ENCODE results near the gene CGB5.
"Not testable (repeated sequence)": the region's sequence is repeated elsewhere in the genome, so short reads cannot be mapped to it uniquely, and the experiment has no call there.

CGB5 gene

DNA sequence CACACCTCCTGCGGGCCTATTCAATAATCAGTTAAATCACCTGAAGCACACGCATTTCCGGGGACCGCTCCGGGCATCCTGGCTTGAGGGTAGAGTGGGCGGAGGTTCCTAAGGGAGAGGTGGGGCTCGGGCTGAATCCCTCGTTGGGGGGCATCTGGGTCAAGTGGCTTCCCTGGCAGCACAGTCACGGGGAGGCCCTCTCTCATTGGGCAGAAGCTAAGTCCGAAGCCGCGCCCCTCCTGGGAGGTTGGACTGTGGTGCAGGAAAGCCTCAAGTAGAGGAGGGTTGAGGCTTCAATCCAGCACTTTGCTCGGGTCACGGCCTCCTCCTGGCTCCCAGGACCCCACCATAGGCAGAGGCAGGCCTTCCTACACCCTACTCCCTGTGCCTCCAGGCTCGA is at the start of gene CGB5:
TSS of gene CGB5 (plus strand) at position 301 of the 400 bp plus-strand sequence. CDS start 362 bp downstream, outside the sequence.
- DNase-seq (ENCODE audit: low read depth), result not testable (repeated sequence)

DNA sequence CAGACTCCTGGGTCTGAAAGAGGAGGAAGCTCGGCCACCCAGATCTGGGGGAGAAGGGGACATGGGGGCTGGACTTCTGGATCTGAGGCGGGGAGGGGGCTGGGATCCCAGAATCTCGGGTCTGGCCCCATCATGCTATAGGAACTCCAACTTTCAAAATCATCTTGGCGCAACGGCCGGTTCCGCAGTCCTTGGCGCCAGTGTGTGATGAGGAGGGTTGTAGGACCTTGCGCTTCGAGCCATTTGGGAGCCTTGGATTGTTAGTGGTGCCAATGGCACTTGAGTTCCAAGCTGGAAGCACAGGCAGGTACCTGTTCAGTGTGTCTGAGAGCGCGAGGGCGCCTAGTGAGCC is 49.6 kb upstream of the CGB5 start:
- DNase-seq (ENCODE audit: low read depth), result no peak

DNA sequence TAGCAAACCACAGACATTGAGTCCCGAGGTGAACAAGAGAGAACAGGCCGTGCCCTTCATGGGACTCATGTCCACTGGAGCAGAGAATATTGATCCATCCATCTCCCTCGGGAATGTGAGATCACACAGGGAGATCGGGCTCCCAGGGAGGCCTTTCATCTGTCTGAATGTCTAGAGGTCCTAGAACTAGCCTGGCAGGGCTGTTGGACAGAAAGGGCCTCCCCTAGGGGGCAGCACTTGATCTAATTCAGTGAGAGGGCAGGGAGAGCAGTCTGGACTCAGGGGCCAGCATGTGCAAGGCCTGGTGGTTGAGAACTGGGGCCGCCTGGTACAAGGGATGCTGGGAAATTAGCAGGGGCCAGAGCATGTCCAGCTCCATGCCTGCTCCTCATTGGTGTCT is 45.7 kb upstream of the CGB5 start:
- DNase-seq (ENCODE audit: low read depth), result peak; percentile 25

DNA sequence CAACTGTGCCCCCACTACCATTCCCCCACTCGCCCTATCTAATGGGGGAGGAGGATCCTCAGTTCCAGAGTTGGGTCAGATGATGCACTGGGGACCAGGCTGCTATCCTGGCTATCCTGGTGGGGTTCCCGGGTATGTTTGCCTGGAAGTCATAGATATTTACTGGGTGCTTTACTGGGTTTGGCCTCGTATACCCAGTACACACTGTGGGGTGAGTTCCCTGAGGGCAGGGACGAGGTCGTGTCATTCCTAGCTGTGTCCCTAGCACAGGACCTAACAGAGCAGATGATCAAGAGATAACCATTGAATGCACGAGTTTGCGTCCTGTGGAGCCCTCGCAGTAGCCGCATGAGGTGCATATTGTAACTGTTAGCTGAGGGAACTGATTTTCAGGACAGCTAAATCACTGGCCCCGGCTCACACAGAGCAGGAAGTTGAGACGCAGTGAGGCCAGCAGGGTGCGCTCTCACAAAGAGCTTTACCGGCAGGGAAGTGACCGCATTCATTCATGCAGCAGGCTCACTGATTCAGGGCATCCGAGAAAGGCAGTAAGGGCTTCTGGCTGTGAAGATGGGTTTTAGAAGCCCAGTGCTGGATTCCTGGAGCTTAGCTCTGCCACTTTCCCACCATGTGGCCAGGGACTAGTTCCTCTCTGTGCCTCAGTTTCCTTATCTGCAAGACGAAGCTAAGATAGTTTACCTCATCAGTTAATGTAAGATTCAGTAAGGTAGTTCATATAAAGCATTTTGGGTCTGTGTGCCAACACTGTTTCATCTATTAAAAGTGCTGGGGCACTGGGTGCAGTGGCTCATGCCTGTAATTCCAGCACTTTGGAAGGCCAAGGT is 43.9 kb upstream of the CGB5 start:
- DNase-seq (ENCODE audit: low read depth), result peak; percentile 54

DNA sequence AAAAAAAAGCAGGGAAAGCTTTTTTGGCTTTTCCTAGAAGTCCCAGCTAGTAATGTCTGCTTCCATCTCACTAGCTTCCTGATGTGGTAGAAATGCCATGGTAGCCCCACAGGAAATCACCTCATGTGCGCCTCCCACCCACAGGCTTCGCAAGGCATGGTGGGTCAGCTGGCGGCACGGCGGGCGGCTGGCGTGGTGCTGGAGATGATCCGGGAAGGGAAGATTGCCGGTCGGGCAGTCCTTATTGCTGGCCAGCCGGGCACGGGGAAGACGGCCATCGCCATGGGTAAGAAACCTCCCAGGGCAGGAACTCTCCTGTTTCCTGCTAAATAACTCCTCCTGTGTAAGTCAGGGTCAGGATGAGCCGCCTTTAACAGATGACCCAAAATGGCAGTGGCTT is 39.5 kb upstream of the CGB5 start:
- DNase-seq (ENCODE audit: low read depth), result no peak

DNA sequence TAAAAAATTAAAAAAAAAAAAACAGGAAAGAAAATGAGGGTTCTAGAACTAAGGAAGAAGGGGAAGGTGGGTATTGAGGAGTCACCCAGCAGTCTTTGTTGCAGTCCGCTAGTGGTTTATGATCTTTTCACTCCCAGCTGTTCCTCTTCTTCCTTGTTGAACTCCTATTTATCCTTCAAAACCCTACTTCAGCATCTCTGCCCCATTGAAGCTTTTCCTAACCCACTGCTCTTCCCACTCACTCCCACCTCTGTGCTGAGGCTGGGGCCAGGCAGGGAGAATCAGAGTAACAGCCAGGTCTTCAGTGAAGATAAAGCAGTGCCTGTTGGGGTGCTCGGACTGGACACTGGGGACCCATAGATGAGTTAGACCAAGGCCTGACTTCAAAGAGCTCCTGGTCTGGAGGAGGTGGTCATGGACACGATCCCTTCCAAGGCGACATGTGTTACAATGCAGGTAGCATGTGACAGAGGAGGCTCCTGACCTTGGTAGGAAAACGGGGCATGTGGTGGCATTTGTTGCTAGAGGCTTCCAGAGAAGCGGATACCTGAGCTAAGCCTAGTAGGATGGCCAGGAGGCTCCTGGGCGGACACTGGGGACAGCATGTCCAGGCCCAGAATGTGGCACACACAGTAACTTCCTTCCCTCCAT is 38.6 kb upstream of the CGB5 start:
- DNase-seq (ENCODE audit: low read depth), result no peak

DNA sequence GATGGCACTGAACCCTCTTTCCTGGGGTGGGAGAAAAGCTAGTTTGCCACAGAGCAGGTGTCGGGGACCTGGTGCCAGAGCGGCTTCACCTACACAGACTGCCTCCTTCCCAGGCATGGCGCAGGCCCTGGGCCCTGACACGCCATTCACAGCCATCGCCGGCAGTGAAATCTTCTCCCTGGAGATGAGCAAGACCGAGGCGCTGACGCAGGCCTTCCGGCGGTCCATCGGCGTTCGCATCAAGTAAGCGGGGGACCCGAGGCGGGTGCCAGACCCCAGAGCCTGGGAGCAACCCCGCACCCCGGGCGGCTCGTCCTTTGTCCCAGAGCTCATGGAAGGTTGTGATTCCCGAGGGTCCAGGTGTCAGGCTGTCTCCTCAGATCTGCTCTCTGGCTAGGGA is 36.7 kb upstream of the CGB5 start:
- DNase-seq (ENCODE audit: low read depth), result no peak

DNA sequence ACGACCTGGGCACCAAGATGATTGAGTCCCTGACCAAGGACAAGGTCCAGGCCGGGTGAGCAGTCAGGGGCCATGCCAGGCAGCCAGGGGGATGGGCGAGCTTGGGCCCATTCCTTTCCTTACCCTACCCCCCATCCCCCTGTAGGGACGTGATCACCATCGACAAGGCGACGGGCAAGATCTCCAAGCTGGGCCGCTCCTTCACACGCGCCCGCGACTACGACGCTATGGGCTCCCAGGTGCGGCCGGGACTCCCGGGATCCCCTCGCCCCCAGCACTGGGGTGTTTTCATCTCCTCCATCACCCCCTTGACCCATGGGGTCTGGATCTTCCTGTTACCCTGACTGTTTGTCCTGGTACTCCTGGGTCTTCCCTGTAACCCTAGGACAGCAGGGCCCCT is 33.8 kb upstream of the CGB5 start:
- no peak for DNase-seq (ENCODE audit: low read depth)

DNA sequence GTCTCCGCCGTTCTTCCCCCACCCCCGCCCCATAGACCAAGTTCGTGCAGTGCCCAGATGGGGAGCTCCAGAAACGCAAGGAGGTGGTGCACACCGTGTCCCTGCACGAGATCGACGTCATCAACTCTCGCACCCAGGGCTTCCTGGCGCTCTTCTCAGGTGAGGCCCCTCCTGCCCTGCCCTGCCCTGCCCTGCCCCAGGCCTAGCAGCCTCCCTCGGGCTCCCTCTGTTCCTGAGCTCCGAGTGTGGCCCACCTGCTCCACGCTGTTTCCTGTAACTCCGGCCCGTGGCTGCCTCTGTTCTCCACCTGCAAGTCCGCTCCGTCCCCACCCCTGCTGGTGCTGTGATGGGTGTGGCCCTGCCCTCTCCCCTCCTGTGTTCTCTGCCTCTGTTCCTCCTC is 33.2 kb upstream of the CGB5 start:
- DNase-seq (ENCODE audit: low read depth), result no peak

DNA sequence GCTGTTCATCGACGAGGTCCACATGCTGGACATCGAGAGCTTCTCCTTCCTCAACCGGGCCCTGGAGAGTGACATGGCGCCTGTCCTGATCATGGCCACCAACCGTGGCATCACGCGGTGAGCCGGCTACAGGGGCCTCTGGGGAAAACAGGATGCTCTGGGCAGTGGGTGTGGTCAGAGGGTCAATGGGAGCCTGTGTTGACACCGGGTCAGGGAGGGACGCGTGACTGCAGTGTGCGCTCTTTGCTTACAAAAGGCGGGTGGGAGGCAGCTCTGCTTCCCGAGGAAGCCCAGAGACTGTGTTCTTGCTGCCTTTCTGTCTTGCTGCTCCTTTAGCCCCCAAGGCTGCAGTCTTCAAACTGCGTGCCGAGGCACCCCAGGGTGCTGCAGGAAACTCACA is 32.5 kb upstream of the CGB5 start:
- DNase-seq (ENCODE audit: low read depth), result no peak

DNA sequence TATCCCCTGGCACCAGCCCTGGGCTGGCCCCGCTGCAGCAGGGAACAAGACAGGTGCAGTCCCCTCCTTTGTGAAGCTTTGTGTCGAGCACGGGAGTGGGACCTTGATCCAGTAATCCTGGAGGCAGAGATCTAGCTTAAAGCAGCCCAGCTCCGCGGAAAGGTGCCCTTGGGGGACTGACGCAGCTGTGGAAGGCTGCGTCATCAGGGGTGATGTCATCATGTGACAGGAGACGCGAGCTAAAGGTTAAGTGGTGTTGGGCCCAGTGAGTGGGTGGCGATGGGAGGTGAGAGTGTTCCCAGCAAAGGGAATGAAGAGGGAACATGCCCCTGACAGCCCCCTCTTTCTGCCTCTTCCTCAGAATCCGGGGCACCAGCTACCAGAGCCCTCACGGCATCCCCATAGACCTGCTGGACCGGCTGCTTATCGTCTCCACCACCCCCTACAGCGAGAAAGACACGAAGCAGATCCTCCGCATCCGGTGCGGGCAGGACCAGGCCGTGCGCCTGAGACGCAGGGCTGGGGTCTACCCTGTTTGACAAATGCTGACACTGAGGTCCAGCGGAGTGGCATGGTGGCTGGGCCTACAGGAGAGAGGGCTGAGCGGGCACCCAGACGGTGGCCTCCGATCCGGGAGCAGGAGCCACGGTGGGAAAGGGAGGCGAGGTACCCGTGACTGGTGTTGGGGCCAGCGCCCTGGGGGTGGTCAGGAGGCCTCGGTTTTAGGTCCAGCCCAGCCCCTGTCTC is 29.4 kb upstream of the CGB5 start:
- DNase-seq (ENCODE audit: low read depth), result no peak

DNA sequence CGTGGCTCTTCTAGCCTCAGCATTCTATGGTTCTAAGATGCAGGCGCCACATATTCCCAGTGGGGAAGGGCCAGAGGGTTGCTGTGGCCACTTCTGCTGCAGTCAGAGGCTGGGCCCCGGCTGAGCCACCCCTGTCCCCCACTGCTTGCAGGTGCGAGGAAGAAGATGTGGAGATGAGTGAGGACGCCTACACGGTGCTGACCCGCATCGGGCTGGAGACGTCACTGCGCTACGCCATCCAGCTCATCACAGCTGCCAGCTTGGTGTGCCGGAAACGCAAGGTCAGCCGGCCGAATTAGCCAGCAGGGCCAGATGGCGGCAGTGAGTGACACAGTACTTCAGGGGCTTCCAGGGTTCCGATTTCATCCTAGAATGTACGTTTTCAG is 28.8 kb upstream of the CGB5 start:
- DNase-seq (ENCODE audit: low read depth), result no peak

DNA sequence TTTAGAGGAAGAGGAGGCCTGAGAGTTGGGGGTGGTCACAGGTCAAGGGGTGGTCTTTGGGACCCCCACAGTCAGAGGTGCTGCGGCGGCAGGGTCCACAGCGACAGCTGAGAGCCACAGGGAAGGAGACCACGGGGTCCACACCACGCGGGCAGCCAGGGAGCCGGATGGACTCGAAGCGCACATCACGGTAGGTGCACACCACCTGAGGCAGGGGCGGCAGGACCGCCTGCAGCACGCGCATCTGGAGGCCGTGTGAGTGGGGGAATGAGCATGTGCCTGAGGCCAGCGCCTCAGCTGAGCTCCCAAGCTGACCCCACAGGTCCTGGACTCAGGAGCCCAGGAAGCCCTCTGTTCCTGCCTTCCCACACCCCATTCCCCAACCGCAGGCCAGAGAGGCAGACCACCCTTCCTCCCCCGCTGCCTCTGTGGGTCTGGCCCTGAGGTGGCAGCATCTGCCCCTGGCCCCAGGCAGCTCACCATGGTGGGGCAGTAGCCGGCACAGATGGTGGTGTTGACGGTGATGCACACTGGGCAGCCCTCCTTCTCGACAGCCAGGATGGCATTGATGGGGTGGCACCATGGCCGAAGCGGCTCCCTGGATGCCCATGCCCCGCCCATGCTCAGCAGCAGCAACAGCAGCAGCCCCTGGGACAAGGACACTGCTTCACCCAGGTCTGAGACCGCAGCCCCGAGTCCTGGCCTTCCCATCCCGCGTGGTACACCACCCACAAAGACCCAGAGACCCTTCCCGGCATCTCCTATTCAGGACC is 27.4 kb upstream of the CGB5 start:
- no peak for DNase-seq (ENCODE audit: low read depth)

DNA sequence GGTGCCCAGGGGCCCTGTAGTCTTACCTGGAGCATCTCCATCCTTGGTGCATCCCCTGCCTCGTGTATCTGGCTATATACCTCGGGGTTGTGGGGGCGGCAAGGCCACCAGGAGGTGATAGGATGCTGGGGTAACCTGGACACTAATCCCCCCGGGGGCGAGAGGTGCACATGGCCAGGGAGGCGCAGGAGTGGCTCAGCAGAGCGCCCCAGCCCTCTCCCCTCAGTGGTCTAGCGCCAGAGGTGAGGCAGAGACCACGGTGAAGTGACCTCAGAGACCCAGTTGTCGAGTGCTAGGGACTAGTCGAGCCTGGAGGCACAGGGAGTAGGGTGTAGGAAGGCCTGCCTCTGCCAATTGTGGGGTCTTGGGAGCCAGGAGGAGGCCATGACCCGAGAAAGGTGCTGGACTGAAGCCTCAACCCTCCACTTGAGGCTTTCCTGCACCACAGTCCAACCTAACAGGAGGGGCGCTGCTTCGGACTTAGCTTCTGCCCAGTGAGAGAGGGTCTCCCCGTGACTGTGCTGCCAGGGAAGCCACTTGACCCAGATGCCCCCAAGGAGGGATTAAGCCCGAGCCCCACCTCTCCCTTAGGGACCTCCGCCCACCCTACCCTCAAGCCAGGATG is 26.5 kb upstream of the CGB5 start, which contains the start of gene LHB:
TSS of gene LHB (minus strand) at position 51 of the 625 bp plus-strand sequence. CDS start at position 41, 10 bp downstream.
- DNase-seq (ENCODE audit: low read depth), result no peak

DNA sequence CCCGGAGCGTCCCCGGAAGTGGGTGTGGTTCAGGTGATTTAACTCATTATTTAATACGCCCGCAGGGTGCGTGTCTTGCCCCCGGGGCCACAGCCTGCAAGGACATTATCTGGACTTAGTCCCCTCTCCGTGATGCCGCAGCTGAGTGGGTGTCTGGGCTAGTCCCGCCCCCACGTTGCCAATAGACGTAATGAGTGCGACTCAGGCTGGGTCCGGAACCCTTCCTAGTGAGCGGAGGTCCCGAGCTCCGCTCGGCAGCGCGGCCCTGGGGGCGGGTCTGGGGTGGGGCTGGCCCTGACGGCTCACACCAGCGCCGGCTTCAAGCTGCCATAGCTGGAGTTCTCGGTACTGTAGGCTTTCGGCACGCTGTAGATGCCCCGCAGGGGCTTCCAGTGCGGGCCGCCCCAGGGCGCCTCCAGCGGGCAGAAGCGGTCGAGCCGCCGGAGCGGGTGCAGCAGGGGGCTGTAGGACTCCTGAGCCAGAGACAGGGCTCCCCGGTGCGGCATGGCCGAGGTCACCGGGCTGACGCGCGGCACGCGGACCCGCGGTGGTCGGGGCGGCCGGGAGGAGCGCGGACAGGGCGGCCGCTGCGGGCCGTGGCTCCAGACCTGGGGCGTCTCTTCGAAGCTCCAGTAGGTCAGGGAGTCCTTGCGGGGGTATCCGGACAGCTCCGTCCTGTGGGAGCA is 25.8 kb upstream of the CGB5 start:
- DNase-seq (ENCODE audit: low read depth), result peak; percentile 30

DNA sequence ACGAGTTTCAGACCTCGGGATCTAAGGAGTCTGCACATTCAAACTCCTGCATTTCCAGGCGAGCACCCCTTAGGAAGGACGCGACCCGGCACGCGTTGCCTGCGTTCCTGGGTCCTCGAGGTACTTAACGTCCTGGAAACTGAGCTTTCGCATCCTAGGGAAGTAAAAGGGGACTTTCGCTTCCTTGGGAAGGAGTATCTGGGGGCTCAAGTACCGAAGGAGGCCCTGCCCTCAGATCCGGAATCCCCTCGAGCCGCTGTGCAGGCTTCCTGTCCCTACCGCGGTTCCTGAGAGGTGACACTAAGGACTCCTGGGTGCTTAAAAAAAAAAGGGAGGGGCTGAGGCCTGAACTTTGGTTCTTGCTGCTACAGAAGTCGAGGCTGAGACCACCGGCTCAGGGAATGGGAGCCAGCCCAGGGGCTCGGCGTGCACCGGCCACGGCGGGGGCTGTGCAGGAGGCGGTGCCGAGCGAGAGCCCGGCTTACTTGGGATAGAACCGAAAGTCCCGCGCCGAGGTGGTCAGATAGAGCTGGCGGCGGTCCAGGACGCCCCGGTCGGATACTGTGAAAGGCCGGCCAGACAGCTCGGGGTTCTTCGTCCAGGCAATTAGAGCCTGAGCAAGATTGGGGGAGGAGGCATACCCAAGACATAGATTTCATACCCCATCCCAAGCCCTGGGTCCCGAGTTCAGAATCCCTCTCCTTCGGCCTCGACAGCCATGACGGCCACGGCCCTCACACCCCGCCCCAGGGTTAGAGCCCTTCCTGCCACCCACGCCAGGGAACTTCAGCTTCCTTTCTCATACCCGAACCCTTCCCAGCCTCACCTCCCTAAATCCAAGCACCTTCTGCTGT is 25.0 kb upstream of the CGB5 start:
- DNase-seq (ENCODE audit: low read depth), result not testable (repeated sequence)

DNA sequence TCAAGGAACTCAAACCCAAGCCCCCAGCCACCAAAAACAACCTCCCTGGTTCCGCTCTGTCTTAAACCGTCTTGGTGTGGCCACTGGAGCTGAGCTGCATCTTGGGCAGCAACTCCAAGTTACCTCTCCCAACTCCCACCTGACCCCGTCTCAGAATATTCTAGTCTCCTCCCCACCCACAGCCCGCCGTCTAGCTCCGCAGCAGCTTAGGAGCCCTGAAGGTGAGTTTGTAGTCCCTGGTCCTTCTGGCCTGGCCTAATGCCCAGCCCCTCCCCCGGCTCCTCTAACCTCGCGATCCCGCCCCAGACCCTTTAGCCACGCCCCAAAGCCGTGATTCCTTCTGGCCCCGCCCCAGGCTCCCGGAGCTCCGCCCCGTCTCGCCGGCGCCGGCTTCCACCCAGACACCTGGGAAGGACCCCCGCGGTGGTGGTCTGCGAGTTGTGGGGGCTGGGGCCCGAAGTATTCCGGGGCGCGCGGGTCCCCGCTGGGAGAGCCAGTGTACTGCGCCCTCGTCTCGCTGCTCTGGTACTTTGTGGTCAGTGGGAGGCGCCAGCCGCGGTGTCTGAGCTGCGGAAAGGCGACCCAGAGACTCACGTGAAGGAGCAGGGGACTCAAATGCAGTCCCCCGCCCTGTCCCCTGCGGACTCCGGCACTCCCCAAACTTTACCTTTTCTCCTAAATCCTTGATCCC is 24.3 kb upstream of the CGB5 start:
- peak; percentile 19 for DNase-seq (ENCODE audit: low read depth)

DNA sequence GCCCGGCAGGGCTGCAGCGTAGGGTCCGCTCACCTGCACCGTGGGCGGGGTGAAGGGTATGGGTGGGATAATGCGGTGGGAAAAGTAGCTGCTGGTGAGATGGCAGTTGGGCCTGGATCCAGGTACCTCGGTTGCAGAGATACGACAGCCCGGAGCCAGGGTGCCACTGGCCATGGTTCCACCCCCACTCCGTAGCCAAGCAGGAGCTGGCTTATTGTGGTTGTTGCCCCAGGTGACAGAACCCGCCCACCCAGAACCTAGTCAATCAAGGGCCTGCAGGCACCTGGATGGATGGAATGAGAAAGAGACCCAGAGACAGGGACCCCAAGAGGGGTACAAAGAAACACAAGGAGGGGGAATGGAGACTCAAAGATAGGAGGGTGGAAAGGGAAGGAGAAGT is 23.3 kb upstream of the CGB5 start:
- no peak for DNase-seq (ENCODE audit: low read depth)
